ENCODE data around the gene CIBAR2.

The CIBAR2 gene

DNA sequence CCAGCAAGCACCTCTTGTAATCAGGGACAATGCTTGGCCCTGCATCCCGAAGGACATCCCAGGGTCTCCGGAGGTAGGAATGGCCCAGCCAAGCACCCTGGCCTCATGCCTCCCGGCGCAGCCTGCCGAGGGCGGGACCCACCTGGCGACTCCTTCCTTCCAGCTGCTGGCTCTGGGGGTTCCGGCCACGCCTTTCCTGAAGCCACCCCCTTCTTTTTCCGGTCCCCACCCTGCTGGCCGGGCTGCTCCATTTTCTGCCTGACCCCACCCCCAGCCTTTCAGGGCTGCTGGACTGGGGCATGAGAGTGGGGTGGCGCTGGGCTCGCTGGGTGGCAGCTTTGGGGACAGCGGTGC is 22.5 kb upstream of the CIBAR2 start:
- TF ChIP-seq ZFX (IDR thresholded peaks at IDR 0.05; ENCODE audit: borderline replicate concordance) = no peak
- TF ChIP-seq, protein P1, sequence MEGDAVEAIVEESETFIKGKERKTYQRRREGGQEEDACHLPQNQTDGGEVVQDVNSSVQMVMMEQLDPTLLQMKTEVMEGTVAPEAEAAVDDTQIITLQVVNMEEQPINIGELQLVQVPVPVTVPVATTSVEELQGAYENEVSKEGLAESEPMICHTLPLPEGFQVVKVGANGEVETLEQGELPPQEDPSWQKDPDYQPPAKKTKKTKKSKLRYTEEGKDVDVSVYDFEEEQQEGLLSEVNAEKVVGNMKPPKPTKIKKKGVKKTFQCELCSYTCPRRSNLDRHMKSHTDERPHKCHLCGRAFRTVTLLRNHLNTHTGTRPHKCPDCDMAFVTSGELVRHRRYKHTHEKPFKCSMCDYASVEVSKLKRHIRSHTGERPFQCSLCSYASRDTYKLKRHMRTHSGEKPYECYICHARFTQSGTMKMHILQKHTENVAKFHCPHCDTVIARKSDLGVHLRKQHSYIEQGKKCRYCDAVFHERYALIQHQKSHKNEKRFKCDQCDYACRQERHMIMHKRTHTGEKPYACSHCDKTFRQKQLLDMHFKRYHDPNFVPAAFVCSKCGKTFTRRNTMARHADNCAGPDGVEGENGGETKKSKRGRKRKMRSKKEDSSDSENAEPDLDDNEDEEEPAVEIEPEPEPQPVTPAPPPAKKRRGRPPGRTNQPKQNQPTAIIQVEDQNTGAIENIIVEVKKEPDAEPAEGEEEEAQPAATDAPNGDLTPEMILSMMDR (IDR thresholded peaks at IDR 0.05) = no peak

GRCh38 chr16:85134076-85134788 is 22.0 kb upstream of the CIBAR2 start:
- no peak overlapping the region for H3K27ac ChIP-seq
- TF ChIP-seq, protein P1 (IDR thresholded peaks at IDR 0.05) = no peak
- no peak for TF ChIP-seq ZFX (IDR thresholded peaks at IDR 0.05; ENCODE audit: borderline replicate concordance)

More for the DNA sequence above, 22.5 kb upstream of the CIBAR2 start:
- H3K27ac ChIP-seq = no peak overlapping the region

GRCh38 chr16:85133290-85133599 is 21.0 kb upstream of the CIBAR2 start:
- TF ChIP-seq ZFX (IDR thresholded peaks at IDR 0.05; ENCODE audit: borderline replicate concordance) = no peak
- TF ChIP-seq, protein P1 (IDR thresholded peaks at IDR 0.05) = no peak

GRCh38 chr16:85132456-85133289 is 20.4 kb upstream of the CIBAR2 start:
- TF ChIP-seq, protein P1 (IDR thresholded peaks at IDR 0.05) = no peak
- no peak for TF ChIP-seq ZFX (IDR thresholded peaks at IDR 0.05; ENCODE audit: borderline replicate concordance)
- H3K27ac ChIP-seq = no peak overlapping the region

More at GRCh38 chr16:85133290-85133599, 21.0 kb upstream of the CIBAR2 start:
- no peak overlapping the region for H3K27ac ChIP-seq

GRCh38 chr16:85130705-85131028 is 18.4 kb upstream of the CIBAR2 start:
- TF ChIP-seq ZFX (IDR thresholded peaks at IDR 0.05; ENCODE audit: borderline replicate concordance) = no peak
- TF ChIP-seq, protein P1 (IDR thresholded peaks at IDR 0.05) = no peak
- H3K27ac ChIP-seq = no peak overlapping the region

DNA sequence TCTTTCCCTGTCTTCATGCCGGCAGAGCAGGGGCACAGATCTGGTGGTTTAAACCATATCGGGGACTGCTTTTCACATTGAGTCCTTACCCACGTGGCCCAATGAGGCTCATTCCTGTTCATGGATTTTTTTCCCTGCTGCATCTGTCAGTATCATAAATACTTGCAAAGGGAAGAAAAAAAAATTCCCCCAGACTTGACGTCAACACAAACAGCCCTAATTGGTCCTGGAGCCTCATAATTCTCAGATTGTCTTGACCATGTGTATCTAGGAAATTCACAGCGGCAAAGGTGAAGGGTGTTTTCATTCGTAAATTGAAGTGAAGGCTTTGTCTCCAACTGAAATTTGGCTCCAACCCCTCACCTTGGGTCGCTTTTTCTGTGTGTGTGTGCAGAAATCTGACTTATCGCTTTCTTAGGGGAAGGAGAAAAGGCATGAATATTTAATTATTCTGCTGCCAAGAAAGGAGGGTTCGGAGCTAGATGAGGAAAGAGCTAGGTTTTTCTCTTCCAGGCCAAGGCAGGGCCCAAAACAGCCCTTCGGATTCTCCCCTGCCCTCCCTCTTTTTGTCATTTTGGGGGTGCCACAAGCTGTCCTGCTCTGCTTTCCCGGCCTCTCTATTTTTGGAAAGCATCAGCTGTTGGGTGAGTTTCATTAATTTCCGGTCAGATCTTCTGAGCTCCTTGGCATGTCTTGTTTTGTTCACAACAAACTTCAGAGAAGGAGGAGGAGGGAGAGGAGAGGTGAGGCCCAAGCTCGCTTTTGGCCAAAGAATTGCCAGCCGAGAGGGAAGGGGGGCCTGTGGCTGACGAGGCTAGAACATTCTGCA is 17.8 kb upstream of the CIBAR2 start:
- no peak overlapping the region for H3K27ac ChIP-seq
- TF ChIP-seq, protein P1 (IDR thresholded peaks at IDR 0.05) = no peak
- TF ChIP-seq ZFX (IDR thresholded peaks at IDR 0.05; ENCODE audit: borderline replicate concordance) = no peak

Data from 22Rv1 (cell line).